Adrenal gland (tissue), 5 donors: ENCODE data around the gene PARD3B.

Source experiments
- CTCF ChIP-seq, 6 experiments: fragments of 450-650 bp in 4 of 6; fragments of 200-600 bp in 2 of 6; sonication (generic) in 1 of 6; IDR thresholded peaks; 1 replicate in 5 of 6; 2 replicates in 1 of 6; pipeline versions ENCODE4 v1.5.1 to v1.8.0; 2016 to 2021; ENCODE audit warnings: antibody characterized with exemption in 6 of 6, mild to moderate bottlenecking in 2 of 6, moderate library complexity in 1 of 6
- POLR2A ChIP-seq, 2 donors: fragments of 450-650 bp; IDR thresholded peaks; one replicate each; pipeline ENCODE4 v1.6.1; 2017; ENCODE audit warnings: antibody characterized with exemption in 2 of 2, mild to moderate bottlenecking in 2 of 2, moderate library complexity in 1 of 2
- donor health status: DM: no; HTN: no; CAD: no.

- TF ChIP-seq CTCF (IDR thresholded peaks at IDR 0.05) (no peak), POLR2A (IDR thresholded peaks at IDR 0.05) (no peak)
Measured at GRCh38 chr2:205129531-205129930, 584.3 kb downstream of the PARD3B start.
